HL-60 (cell line): Measurements from ENCODE around the gene PPIG.
"Not testable (repeated sequence)": the region's sequence is repeated elsewhere in the genome, so short reads cannot be mapped to it uniquely, and the experiment has no call there.

Experiments
- CTCF ChIP-seq: IDR thresholded peaks from one replicate; pipeline ENCODE4 v1.5.1; 2011; ENCODE audit warnings: low read length, control low read depth, inconsistent platforms; ENCODE audit not compliant: insufficient read depth
- GABPA ChIP-seq: IDR thresholded peaks from 2 replicates; pipeline ENCODE4 v1.6.1; 2012; ENCODE audit warnings: low read depth
- POLR2AphosphoS5 ChIP-seq: IDR thresholded peaks from 2 replicates; pipeline ENCODE4 v1.6.1; 2012; ENCODE audit warnings: low read depth
- TF ChIP-seq, protein P1 (sequence below): IDR thresholded peaks from 2 replicates; pipeline ENCODE4 v1.6.1; 2012; ENCODE audit warnings: low read depth; ENCODE audit not compliant: insufficient replicate concordance

DNA sequence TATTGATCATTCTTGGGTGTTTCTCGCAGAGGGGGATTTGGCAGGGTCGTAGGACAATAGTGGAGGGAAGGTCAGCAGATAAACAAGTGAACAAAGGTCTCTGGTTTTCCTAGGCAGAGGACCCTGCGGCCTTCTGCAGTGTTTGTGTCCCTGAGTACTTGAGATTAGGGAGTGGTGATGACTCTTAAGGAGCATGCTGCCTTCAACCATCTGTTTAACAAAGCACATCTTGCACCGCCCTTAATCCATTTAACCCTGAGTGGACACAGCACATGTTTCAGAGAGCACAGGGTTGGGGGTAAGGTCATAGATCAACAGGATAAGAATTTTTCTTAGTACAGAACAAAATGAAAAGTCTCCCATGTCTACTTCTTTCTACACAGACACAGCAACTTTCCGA lies 9.6 kb upstream of the PPIG start:
- TF ChIP-seq POLR2AphosphoS5, CTCF, GABPA: not testable (repeated sequence)
- TF ChIP-seq, protein P1, sequence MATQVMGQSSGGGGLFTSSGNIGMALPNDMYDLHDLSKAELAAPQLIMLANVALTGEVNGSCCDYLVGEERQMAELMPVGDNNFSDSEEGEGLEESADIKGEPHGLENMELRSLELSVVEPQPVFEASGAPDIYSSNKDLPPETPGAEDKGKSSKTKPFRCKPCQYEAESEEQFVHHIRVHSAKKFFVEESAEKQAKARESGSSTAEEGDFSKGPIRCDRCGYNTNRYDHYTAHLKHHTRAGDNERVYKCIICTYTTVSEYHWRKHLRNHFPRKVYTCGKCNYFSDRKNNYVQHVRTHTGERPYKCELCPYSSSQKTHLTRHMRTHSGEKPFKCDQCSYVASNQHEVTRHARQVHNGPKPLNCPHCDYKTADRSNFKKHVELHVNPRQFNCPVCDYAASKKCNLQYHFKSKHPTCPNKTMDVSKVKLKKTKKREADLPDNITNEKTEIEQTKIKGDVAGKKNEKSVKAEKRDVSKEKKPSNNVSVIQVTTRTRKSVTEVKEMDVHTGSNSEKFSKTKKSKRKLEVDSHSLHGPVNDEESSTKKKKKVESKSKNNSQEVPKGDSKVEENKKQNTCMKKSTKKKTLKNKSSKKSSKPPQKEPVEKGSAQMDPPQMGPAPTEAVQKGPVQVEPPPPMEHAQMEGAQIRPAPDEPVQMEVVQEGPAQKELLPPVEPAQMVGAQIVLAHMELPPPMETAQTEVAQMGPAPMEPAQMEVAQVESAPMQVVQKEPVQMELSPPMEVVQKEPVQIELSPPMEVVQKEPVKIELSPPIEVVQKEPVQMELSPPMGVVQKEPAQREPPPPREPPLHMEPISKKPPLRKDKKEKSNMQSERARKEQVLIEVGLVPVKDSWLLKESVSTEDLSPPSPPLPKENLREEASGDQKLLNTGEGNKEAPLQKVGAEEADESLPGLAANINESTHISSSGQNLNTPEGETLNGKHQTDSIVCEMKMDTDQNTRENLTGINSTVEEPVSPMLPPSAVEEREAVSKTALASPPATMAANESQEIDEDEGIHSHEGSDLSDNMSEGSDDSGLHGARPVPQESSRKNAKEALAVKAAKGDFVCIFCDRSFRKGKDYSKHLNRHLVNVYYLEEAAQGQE = not testable (repeated sequence)
